GM12878 (cell line): Measurements from ENCODE around the gene VSTM2B. TPM values are rescaled to one million over a fixed set of nuclear protein-coding genes. Genes with fewer than 3 reads are reported as not detected.

ENCODE experiments used
- CEBPB ChIP-seq, 2 experiments: fragments of 150-350 bp in 1 of 2; IDR thresholded peaks; 2 replicates each; pipeline ENCODE4 v1.6.1; 2012 to 2014; ENCODE audit warnings: low read depth in 2 of 2, low read length in 2 of 2, borderline replicate concordance in 1 of 2, inconsistent platforms in 1 of 2
- EGR1 ChIP-seq, 2 experiments: IDR thresholded peaks; 1 replicate in 1 of 2; 2 replicates in 1 of 2; pipeline ENCODE4 v1.6.1; 2011 to 2012; ENCODE audit warnings: low read depth in 2 of 2, low read length in 2 of 2, borderline replicate concordance in 1 of 2, mild to moderate bottlenecking in 1 of 2, moderate library complexity in 1 of 2
- FOS ChIP-seq: IDR thresholded peaks from 3 replicates; pipeline ENCODE4 v1.6.1; 2011; ENCODE audit warnings: borderline replicate concordance; ENCODE audit not compliant: insufficient read length; ENCODE audit errors: extremely low read depth
- HSF1 ChIP-seq: fragments of 150-350 bp; IDR thresholded peaks from 2 replicates; pipeline ENCODE4 v1.6.1; 2014; ENCODE audit warnings: mild to moderate bottlenecking, low read depth, low read length
- MXI1 ChIP-seq: fragments of 150-350 bp; IDR thresholded peaks from 2 replicates; pipeline ENCODE4 v1.6.1; 2011; ENCODE audit warnings: low read depth, mild to moderate bottlenecking, inconsistent platforms, low read length, improper control_type of control experiment
- NFYA ChIP-seq: IDR thresholded peaks from 2 replicates; pipeline ENCODE4 v1.6.1; 2011; ENCODE audit warnings: low read depth, mild to moderate bottlenecking, low read length, improper control_type of control experiment, borderline replicate concordance
- NR2C2 ChIP-seq: IDR thresholded peaks from 2 replicates; pipeline ENCODE4 v1.6.1; 2011; ENCODE audit warnings: borderline replicate concordance, low read depth; ENCODE audit not compliant: control insufficient read depth, insufficient read length
- RCOR1 ChIP-seq: conservative IDR thresholded peaks from 2 replicates; pipeline ENCODE4 v1.6.1; 2012; ENCODE audit warnings: low read depth, low read length, improper control_type of control experiment
- RFX5 ChIP-seq: IDR thresholded peaks from 2 replicates; pipeline ENCODE4 v1.6.1; 2011; ENCODE audit warnings: low read depth, low read length, improper control_type of control experiment
- ZBTB40 ChIP-seq: fragments of 450-650 bp; IDR thresholded peaks from 2 replicates; pipeline ENCODE4 v1.6.1; 2016; ENCODE audit warnings: mild to moderate bottlenecking, moderate library complexity, borderline replicate concordance
- ZNF217 ChIP-seq: fragments of 450-650 bp; IDR thresholded peaks from 2 replicates; pipeline ENCODE4 v1.6.1; 2017; ENCODE audit warnings: antibody characterized with exemption, mild to moderate bottlenecking
- polyA plus RNA-seq, 11 experiments: library from polyadenylated mRNA; depleted of rRNA in 4 of 11; unstranded in 6 of 11; stranded (reverse) in 5 of 11; fragments of >200 nt; fragmentation: Nextera tagmentation in 4 of 11; fragmentation: Illumina TruSeq in 1 of 11; extraction: Ambion mirVana in 4 of 11; extraction: Trizol in 1 of 11; gene quantifications; 1 replicate in 1 of 11; 2 replicates in 10 of 11; pipeline versions ENCODE4 v1.2.1 to v1.2.3, GENCODE V29; 2011 to 2016; ENCODE audit warnings: inconsistent platforms in 2 of 11, missing spikeins in 2 of 11, low read depth in 1 of 11
- total RNA-seq, 4 experiments: library from RNA; depleted of rRNA in 3 of 4; stranded (reverse); fragments of >200 nt in 3 of 4; fragmentation: Illumina TruSeq in 1 of 4; extraction: Trizol in 1 of 4; gene quantifications; 2 replicates each; pipeline versions ENCODE4 v1.2.1 to v1.2.3, GENCODE V29; 2013 to 2021

The VSTM2B gene
- total and polyA plus RNA-seq, 10 of the 15 experiments (the other 5 are each of a cell fraction or from before 2014, with no cell fraction given): not detected

- TF ChIP-seq ZBTB40 (no peak), NR2C2 (no peak), CEBPB (IDR thresholded peaks at IDR 0.05; ENCODE audit: borderline replicate concordance in 1 of 2, low read depth in 2 of 2, low read length in 2 of 2) (no peak), HSF1 (no peak), MXI1 (no peak), EGR1 (IDR thresholded peaks at IDR 0.05; ENCODE audit: borderline replicate concordance in 1 of 2, low read depth in 2 of 2, low read length in 2 of 2) (no peak), NFYA (no peak), RCOR1 (no peak), RFX5 (no peak), FOS (no peak), ZNF217 (no peak)
These were observed 2.2 kb upstream of the VSTM2B start (continued) for GRCh38 chr19:29523568-29523967.
